ENCODE data around the gene DIAPH3. TPM values are rescaled to one million over a fixed set of nuclear protein-coding genes. Genes with fewer than 3 reads are reported as not detected.

DIAPH3 gene
- total and polyA plus RNA-seq, 2 of the 8 experiments (the other 6 are each of a cell fraction or from before 2014, with no cell fraction given): 8.0 to 30.8 TPM

DNA sequence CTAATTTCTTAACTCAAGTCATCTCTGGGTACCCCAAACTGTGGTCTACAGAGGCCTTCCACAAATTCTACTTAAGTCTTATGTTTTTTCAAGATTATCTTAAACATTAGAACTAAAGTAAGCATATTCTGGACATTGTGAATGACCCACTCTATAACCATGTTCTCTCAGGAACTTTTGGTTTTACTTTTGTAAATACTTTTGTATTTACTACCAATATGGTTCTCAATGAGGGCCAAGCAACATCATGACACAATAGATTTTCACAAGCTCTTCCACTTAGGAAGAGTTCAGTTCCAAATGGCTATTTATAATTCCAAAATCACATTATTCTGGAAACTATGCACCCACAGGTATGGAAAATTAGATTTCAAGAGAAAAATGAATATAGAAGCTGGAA, 10.8 kb downstream of the DIAPH3 start (continued):
- TF ChIP-seq RFX5 (IDR thresholded peaks at IDR 0.05; ENCODE audit: borderline replicate concordance, low read depth, low read length) (no peak), SUZ12 (IDR thresholded peaks at IDR 0.05; ENCODE audit: low read length) (no peak), SIN3A (conservative IDR thresholded peaks at IDR 0.05 in 1 of 2, IDR thresholded peaks at IDR 0.05 in 1 of 2; ENCODE audit: low read depth in 1 of 2, low read length in 2 of 2) (no peak), FOSL1 (IDR thresholded peaks at IDR 0.05; ENCODE audit: insufficient read depth, low read depth, low read length) (no peak), BRCA1 (IDR thresholded peaks at IDR 0.05; ENCODE audit: low read depth, low read length) (no peak)

Measured in H1 (cell line).